ENCODE measurements around the gene LRP10.

- TF ChIP-seq POLR2A (IDR thresholded peaks at IDR 0.05; ENCODE audit: low read depth, low read length) (no peak), POLR2AphosphoS5 (IDR thresholded peaks at IDR 0.05; ENCODE audit: low read depth, low read length) (no peak)
These were observed 17.1 kb downstream of the LRP10 start for GRCh38 chr14:22888662-22889061.
